HL-60 (cell line): ENCODE results near the gene CNTN1.

Experiments used
- DNase-seq, 2 experiments: peaks; one replicate each; pipeline ENCODE4 v3.0.0-alpha.2; 2010 to 2020; ENCODE audit warnings: low read depth in 1 of 2, low spot score in 1 of 2
- H3K27ac ChIP-seq: fragments of 250-450 bp; sonication (Bioruptor Pico); replicated peaks from 2 replicates; pipeline ENCODE4 v1.5.1; 2020; ENCODE audit warnings: mild to moderate bottlenecking, moderate library complexity
- H3K27me3 ChIP-seq: fragments of 250-450 bp; sonication (Bioruptor Pico); 2 replicates; pipeline ENCODE4 v1.5.1; 2021; ENCODE audit warnings: mild to moderate bottlenecking, moderate library complexity; ENCODE audit not compliant: insufficient read depth, poor library complexity, severe bottlenecking
- H3K4me3 ChIP-seq: replicated peaks from 2 replicates; pipeline ENCODE4 v1.5.1; 2011; ENCODE audit warnings: mild to moderate bottlenecking, control low read depth, low read length; ENCODE audit not compliant: insufficient read depth
- CTCF ChIP-seq: IDR thresholded peaks from one replicate; pipeline ENCODE4 v1.5.1; 2011; ENCODE audit warnings: low read length, control low read depth, inconsistent platforms; ENCODE audit not compliant: insufficient read depth
- GABPA ChIP-seq: IDR thresholded peaks from 2 replicates; pipeline ENCODE4 v1.6.1; 2012; ENCODE audit warnings: low read depth
- POLR2AphosphoS5 ChIP-seq: IDR thresholded peaks from 2 replicates; pipeline ENCODE4 v1.6.1; 2012; ENCODE audit warnings: low read depth
- REST ChIP-seq: IDR thresholded peaks from 2 replicates; pipeline ENCODE4 v1.6.1; 2012; ENCODE audit warnings: low read depth; ENCODE audit not compliant: insufficient replicate concordance
- SPI1 ChIP-seq: IDR thresholded peaks from 2 replicates; pipeline ENCODE4 v1.6.1; 2012; ENCODE audit warnings: low read depth, mild to moderate bottlenecking, borderline replicate concordance

Gene CNTN1

GRCh38 chr12:40828593-40828990 is 136.4 kb downstream of the CNTN1 start:
- Histone ChIP-seq H3K27me3 (no peaks in the 10 kb centered on the region), H3K4me3 (no peak overlapping the region), H3K27ac (no peak overlapping the region)
- TF ChIP-seq POLR2AphosphoS5 (no peak), CTCF (no peak), REST (no peak), GABPA (no peak), SPI1 (no peak)
- no peak for DNase-seq

DNA sequence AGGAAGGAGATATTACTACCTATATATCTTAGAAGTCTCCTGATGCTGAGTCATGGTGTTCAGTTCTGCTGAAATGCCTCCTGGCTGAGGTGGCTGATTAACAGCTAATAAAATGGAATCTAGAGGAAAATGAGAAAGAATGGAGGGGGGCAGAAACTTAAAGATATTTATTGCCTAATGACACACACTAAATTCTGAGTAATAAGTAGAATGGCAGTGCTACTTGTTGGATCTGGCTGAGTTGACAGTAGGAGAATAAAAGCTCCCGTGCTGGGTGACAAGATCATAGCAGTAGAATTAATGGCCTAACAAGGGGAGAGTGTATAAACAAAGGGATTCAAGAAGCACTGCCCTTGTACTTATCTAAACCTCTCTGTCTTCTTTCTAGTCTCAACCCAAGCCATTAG is 137.5 kb downstream of the CNTN1 start:
- Histone ChIP-seq H3K27me3 (no peaks in the 10 kb centered on the region), H3K4me3 (no peak overlapping the region), H3K27ac (no peak overlapping the region)
- DNase-seq: no peak
- TF ChIP-seq POLR2AphosphoS5 (no peak), SPI1 (no peak), CTCF (no peak), REST (no peak), GABPA (no peak)

GRCh38 chr12:40831916-40832315 is 139.7 kb downstream of the CNTN1 start:
- Histone ChIP-seq H3K27ac (no peak overlapping the region), H3K27me3 (no peaks in the 10 kb centered on the region), H3K4me3 (no peak overlapping the region)
- DNase-seq: no peak
- TF ChIP-seq SPI1 (no peak), CTCF (no peak), REST (no peak), POLR2AphosphoS5 (no peak), GABPA (no peak)
